NCI-H526 treated with DMSO at 0.1 percent for 48 hours (cell line): Measurements from ENCODE around the gene TAF3.

Experiments
- DNase-seq: peaks from one replicate; lab custom pipeline; 2025; lab: John Stamatoyannopoulos, UW

The TAF3 gene

DNA sequence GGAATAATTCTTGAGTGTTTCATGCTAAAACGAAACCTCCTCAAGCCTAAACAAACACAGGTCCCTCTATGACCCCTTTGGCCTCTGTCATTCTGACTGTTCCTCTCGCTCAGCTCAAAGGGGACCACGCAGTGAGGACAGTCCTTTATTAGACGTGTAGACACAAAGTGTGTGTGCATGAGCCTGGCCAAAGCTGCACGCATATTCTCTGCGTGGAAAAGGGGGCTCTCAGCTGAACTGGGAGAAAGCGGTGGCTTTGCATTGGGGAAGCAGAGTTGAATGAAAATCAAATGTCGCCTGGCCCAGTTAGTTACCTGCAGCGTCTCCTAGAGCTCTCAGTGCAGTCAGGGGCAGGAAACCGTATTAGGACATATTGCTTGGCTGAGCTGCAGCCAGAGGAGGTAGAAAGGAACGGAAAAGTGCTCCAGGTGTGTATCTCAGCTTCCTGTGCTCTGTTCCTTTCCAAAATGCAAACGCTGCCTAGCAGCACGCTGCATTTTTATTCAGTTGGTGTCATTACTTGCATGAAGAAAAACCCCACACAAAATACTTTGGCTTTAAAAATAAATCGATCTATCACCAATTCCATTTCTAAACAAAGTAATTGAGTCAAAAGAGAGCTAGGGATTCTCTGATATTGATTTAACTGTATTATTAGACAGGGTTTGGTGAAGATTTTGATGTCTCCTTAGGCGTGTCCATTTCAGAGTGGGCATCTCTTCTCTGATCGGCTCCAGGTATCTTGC, 241.1 kb downstream of the TAF3 start:
- no peak for DNase-seq

DNA sequence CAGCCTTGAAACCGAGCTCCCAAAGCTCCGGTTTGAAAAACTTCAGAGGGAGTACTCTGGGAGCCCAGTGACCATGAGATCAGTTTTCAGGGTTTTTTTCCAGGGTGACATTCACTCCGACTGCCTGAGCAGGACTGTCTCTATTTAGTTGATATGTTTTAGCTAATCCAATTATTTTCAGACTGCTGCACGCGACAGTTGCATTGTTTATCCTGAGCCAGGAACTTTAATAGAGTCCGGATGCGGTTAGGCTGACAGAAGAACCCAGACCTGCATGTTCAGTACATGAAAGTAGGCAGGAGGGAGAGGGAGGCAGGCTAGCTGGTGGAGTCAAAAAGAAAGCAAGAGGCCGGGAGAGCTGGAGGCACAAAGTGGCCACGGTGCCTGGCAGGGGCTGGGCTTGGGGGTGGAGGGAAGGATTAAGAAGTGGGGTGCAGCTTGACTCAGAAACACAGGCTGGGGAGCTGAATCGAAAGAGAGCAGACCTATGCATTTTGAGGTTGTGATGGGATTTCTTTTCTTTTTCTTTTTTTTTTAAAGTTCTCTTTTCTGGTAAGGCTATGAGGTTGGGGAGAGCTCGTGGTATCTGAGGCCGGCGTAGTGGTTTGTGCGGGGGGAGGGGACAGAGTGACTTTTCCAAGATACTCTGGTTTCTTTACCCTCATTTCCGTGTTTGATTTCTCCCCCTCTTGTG, 241.9 kb downstream of the TAF3 start:
- DNase-seq: no peak

DNA sequence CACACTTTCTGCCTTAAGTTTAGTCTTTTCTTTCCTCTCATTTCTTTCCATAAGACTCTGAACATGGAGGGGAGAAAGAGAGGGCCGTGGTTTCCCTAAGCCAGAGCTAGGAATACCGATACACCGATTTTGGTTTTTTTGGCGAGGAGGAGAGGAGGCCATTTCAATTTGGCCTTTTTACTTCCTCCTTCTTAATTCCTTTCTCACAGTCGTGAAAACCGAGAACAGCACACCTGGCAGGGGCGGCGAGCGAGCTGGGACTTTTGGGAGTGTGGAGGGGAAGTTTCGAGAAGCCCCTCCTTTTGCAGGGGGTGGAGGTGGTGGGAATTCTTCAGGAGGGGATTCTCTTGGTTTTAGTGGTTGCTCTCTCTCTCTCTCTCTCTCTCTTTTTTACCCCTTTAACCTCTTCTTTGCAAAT, 242.4 kb downstream of the TAF3 start:
- no peak for DNase-seq

DNA sequence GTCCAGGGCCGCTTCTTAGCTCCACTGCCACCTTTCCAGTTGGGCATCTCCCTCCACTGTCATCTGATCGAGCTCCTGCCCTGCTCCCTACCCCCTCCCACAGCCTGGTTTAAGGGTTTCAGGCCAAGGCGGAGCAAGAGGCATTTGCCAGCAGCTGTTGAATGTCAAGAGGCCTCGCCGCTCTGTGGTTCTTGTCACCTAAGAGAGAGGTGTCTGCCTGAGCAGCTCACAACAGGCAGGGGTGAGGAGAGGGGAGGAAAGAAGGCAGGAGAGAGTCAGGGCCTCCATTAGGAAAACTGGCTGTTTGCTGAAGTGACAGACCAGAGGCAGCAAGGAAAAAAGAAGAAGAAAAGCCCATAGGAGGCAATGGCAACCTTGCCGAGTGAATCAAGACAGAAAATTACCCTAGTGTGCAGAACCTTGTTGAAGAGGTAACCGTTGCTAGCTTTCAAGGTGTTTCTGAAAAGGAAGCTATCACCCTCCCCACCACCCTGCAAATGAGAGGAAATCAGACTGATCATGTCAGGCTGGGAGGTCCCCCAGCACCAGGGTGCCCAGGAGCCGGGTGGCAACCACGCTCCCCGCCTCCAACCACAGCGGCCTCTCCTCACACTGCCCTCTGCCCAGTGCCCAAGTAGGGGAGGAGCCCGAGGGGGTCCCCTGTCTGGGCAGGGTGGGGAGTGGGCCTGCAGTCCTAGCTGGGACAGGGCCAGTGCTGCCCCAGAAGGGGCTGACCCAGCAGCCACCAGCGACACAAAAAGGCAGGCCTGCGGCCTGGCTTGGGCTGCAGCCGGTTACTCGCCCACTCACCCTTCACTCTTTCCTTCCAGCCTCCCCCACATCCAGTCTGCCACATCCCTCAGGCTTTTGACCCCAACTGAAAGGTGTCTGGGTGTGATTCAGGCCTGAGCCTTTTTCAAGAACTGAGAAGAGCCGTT, 243.2 kb downstream of the TAF3 start:
- DNase-seq: no peak

DNA sequence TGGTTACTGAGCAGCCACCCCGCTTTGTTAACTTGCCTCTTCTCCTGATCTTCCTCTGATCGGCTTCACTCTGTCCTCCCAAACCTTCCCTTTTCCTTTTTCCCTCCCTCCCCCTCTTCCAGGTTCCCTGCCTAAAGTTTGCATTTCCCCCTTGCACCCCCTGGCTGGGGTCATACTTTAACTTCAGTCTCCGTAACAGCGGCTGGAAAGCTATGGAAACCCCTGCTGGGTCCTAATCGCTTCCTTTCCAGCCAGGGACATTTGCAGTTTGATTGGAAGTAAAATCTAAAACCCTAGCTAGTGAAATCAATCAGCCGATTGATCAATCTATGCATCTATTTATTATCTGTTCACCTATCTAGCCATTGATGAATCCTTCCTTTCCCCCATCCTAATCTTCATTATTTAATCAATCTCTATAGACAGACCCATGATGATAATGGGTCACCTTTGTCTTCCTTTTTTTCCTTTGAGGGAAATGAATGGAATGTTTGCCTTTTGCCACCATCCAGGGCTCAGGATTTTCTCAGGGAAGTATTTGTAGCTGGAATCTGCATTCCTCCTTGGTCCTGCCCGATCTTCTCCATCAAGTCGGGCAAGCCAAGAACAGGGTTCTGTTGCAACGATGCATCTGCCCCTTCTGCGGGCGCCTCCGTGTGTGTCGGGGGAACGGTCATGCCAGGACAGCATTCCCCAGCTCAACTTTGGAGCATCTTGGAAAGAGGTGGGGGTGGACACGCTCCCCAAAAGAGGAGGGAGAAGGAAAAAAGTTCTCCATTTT, 245.0 kb downstream of the TAF3 start:
- no peak for DNase-seq

DNA sequence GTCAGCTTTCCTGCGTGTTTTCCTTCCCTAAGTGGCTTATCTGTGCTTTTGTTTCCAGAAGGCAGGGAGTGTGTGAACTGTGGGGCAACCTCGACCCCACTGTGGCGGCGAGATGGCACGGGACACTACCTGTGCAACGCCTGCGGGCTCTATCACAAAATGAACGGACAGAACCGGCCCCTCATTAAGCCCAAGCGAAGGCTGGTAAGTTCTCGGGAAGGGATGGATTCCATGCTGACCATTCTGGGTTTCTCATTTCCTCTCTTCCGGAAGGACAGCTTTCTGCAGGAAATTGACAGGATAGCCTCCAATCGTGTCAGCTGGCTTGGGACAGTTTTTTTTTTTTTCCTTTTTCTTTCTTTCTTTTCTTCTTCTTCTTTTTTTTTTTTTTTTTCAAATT, 245.6 kb downstream of the TAF3 start:
- DNase-seq: no peak

DNA sequence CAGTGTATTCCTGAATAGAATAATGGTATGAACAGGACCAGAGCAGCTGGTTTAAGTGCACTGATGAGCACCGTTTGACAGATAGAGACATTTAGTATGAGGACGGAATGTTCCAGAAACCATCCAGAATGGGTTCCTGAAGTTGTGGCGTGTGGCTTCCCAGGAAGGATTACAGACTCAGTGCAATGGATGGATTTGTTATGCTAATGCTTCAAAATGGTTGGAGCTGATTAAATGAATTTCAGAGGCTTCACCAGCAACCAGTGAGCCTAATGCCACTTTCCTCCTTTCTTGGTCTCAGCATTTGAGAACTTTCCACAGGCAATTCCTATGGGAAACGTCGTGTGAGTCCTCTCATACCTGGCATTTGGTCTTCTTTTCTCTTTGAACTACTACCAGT, 246.1 kb downstream of the TAF3 start:
- no peak for DNase-seq

DNA sequence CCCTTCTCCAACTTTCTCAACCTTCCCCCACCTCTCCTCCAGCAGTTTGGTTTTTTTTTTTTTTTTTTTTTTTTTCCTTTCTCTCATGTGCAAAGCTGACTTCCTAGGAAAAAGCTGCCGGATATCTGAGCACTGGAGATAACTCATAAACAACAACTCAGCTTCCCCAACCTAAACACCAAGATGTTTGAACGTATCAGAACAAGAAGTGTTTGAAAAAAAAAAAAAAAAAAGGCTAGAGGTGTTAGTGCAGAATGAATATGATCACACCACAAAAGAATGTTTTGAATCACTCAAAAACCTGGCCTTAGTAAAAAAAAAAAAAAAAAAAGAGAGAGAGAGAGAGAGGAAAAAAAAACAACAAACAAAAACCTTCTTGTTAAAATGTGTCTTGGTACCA, 247.3 kb downstream of the TAF3 start:
- DNase-seq: no peak

DNA sequence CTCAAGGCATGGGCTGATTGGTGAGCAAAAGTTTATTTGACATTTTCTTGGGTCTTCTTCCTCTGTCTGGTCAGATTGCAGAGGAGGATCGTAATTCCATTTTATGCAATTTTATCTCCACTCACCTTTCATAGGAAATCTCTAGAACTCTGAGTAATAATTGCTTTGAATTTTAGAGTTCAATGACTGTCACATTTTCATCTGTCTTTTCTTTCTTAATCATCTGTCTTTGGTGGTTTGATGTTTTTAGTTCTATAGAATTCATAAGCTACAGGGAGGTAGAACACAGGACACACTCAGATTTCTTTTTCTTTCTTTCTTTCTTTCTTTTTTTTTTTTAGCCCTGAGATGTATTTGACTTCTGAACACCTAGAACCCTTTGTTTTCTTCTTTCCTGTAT, 247.8 kb downstream of the TAF3 start:
- DNase-seq: no peak
